SK-N-MC (cell line): ENCODE results near the gene RCSD1.

Source experiments
- DNase-seq: peaks from one replicate; pipeline ENCODE4 v3.0.0-alpha.2; 2011; ENCODE audit warnings: low read depth, low spot score
- H3K27ac ChIP-seq: fragments of 200-600 bp; sonication (generic); 2 replicates; pipeline ENCODE4 v1.5.1; 2016; ENCODE audit warnings: mixed run types
- H3K36me3 ChIP-seq: fragments of 200-600 bp; sonication (generic); 2 replicates; pipeline ENCODE4 v1.6.1; 2017; ENCODE audit warnings: antibody characterized with exemption, low read length, mixed read lengths; ENCODE audit not compliant: insufficient read depth
- H3K4me3 ChIP-seq: fragments of 200-600 bp; sonication (generic); 2 replicates; pipeline ENCODE4 v1.5.1; 2016
- H3K9ac ChIP-seq: fragments of 200-600 bp; sonication (generic); 2 replicates; pipeline ENCODE4 v1.8.0; 2017; ENCODE audit warnings: mixed run types, mixed read lengths; ENCODE audit not compliant: insufficient read length
- H3K9me3 ChIP-seq: fragments of 200-600 bp; sonication (generic); 2 replicates; pipeline ENCODE4 v1.6.1; 2017; ENCODE audit warnings: low read depth, mild to moderate bottlenecking, antibody characterized with exemption, low read length, moderate library complexity, mixed read lengths
- EZH2 ChIP-seq: fragments of 200-600 bp; sonication (generic); IDR thresholded peaks from one replicate; pipeline ENCODE4 v1.6.1; 2017; ENCODE audit warnings: antibody characterized with exemption
- FOXP2 ChIP-seq: optimal IDR thresholded peaks from 2 replicates; pipeline ENCODE3; 2011; ENCODE audit warnings: mild to moderate bottlenecking, moderate library complexity; ENCODE audit not compliant: insufficient read depth; ENCODE audit errors: extremely low read length, control extremely low read depth
- POLR2AphosphoS5 ChIP-seq: IDR thresholded peaks from 2 replicates; pipeline ENCODE4 v1.6.1; 2012; ENCODE audit warnings: mild to moderate bottlenecking, low read depth, low read length, borderline replicate concordance

Gene RCSD1

GRCh38 chr1:167704715-167705114, 74.7 kb downstream of the RCSD1 start:
- Histone ChIP-seq H3K9me3 (no peaks in the 10 kb centered on the region), H3K9ac (no peak overlapping the region), H3K27ac (no peak overlapping the region), H3K4me3 (no peak overlapping the region), H3K36me3 (no peaks in the 10 kb centered on the region)
- DNase-seq = no peak
- TF ChIP-seq POLR2AphosphoS5 (no peak), FOXP2 (no peak), EZH2 (no peak)

GRCh38 chr1:167705250-167705649, 75.2 kb downstream of the RCSD1 start:
- no peak overlapping the region for H3K4me3 ChIP-seq

GRCh38 chr1:167706363-167706762, 76.3 kb downstream of the RCSD1 start:
- Histone ChIP-seq H3K36me3 (no peaks in the 10 kb centered on the region), H3K9ac (no peak overlapping the region), H3K27ac (no peak overlapping the region), H3K4me3 (no peak overlapping the region), H3K9me3 (no peaks in the 10 kb centered on the region)
- no peak for DNase-seq
- TF ChIP-seq EZH2 (no peak), POLR2AphosphoS5 (no peak), FOXP2 (no peak)

More at GRCh38 chr1:167705250-167705649, 75.2 kb downstream of the RCSD1 start:
- TF ChIP-seq POLR2AphosphoS5 = no peak
- TF ChIP-seq EZH2 = no peak
- no peak for TF ChIP-seq FOXP2
- Histone ChIP-seq H3K9ac (no peak overlapping the region), H3K27ac (no peak overlapping the region), H3K36me3 (no peaks in the 10 kb centered on the region), H3K9me3 (no peaks in the 10 kb centered on the region)
- DNase-seq = no peak

GRCh38 chr1:167706931-167707877, 77.2 kb downstream of the RCSD1 start:
- Histone ChIP-seq H3K4me3 (no peak overlapping the region), H3K36me3 (no peaks in the 10 kb centered on the region), H3K9me3 (no peaks in the 10 kb centered on the region), H3K27ac (no peak overlapping the region), H3K9ac (no peak overlapping the region)
- no peak for TF ChIP-seq FOXP2
- no peak for TF ChIP-seq EZH2
- no peak for TF ChIP-seq POLR2AphosphoS5
- DNase-seq = no peak

GRCh38 chr1:167707942-167708341, 77.9 kb downstream of the RCSD1 start:
- no peak for DNase-seq
- Histone ChIP-seq H3K4me3 (no peak overlapping the region), H3K27ac (no peak overlapping the region), H3K36me3 (no peaks in the 10 kb centered on the region), H3K9ac (no peak overlapping the region), H3K9me3 (no peaks in the 10 kb centered on the region)
- TF ChIP-seq EZH2 = no peak
- TF ChIP-seq FOXP2 = no peak
- TF ChIP-seq POLR2AphosphoS5 = no peak

- Histone ChIP-seq H3K4me3 (no peak overlapping the region), H3K27ac (no peak overlapping the region), H3K36me3 (no peaks in the 10 kb centered on the region), H3K9me3 (no peaks in the 10 kb centered on the region), H3K9ac (no peak overlapping the region)
- no peak for DNase-seq
- no peak for TF ChIP-seq EZH2
- no peak for TF ChIP-seq POLR2AphosphoS5
- TF ChIP-seq FOXP2 = no peak
These were observed 78.9 kb downstream of the RCSD1 start for GRCh38 chr1:167708940-167709389.

GRCh38 chr1:167710836-167711235, 80.8 kb downstream of the RCSD1 start:
- Histone ChIP-seq H3K36me3 (no peaks in the 10 kb centered on the region), H3K27ac (no peak overlapping the region), H3K4me3 (no peak overlapping the region), H3K9me3 (no peaks in the 10 kb centered on the region), H3K9ac (no peak overlapping the region)
- TF ChIP-seq FOXP2 (no peak), EZH2 (no peak), POLR2AphosphoS5 (no peak)
- DNase-seq = no peak

- no peak for DNase-seq
- no peak overlapping the region for H3K27ac ChIP-seq
- no peaks in the 10 kb centered on the region for H3K36me3 ChIP-seq
- H3K9me3 ChIP-seq = peaks cover under 1% of the 10 kb centered on the region; the same call in 1 of the 2 replicates
- H3K4me3 ChIP-seq = no peak overlapping the region
- H3K9ac ChIP-seq = no peak overlapping the region
- no peak for TF ChIP-seq FOXP2
- TF ChIP-seq EZH2 = no peak
- no peak for TF ChIP-seq POLR2AphosphoS5
These were observed 81.8 kb downstream of the RCSD1 start for GRCh38 chr1:167711797-167712196.
